Muscle layer of duodenum (tissue), 2 donors: ENCODE results near the gene DHFR2.
"Not testable (repeated sequence)": the region's sequence is repeated elsewhere in the genome, so short reads cannot be mapped to it uniquely, and the experiment has no call there.

ENCODE experiments used
- H3K27ac ChIP-seq: one replicate; pipeline ENCODE4 v1.7.0; 2013; ENCODE audit warnings: mild to moderate bottlenecking, low read length
- H3K27me3 ChIP-seq: one replicate; pipeline ENCODE4 v1.7.0; 2013; ENCODE audit warnings: low read depth, mild to moderate bottlenecking, control low read depth, low read length
- H3K36me3 ChIP-seq, 2 donors: one replicate each; pipeline ENCODE4 v1.7.0; 2013; ENCODE audit warnings: low read length in 2 of 2, control low read depth in 1 of 2, mild to moderate bottlenecking in 1 of 2; ENCODE audit not compliant: insufficient read depth in 2 of 2, control insufficient read depth in 1 of 2
- H3K4me1 ChIP-seq, 2 donors: one replicate each; pipeline ENCODE4 v1.7.0; 2013; ENCODE audit warnings: low read length in 2 of 2, mild to moderate bottlenecking in 2 of 2, control low read depth in 1 of 2, moderate library complexity in 1 of 2; ENCODE audit not compliant: insufficient read depth in 2 of 2, control insufficient read depth in 1 of 2
- H3K4me3 ChIP-seq, 2 donors: one replicate each; pipeline ENCODE4 v1.7.0; 2013; ENCODE audit warnings: low read length in 2 of 2, low read depth in 1 of 2, mild to moderate bottlenecking in 1 of 2
- H3K9me3 ChIP-seq, 2 donors: one replicate each; pipeline ENCODE4 v1.7.0; 2013; ENCODE audit warnings: low read length in 2 of 2, control low read depth in 1 of 2, mild to moderate bottlenecking in 1 of 2; ENCODE audit not compliant: control insufficient read depth in 1 of 2
- donor health status: healthy.

DHFR2 gene

DNA sequence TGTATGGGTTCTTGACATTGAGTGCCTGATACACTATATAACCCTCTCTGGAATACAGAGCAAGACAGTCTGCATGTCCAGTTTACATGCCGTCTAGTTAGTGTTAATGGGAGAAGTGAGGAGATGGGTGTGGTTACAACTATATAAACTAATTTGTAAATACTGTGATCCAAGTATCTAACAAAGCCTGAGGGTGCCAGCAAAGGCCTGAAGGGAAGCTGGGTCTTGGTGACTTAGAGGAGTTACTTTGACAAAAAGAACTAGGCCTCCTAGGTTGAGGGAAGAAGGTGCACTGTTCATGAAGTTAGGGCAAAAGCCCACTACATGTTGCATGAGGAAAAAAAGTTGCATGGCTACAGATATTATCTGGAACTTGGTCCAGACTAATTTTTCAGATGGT lies 2.4 kb upstream of the DHFR2 start:
- Histone ChIP-seq H3K27me3 (no peaks in the 10 kb centered on the region), H3K27ac (no peak overlapping the region), H3K36me3 (peaks cover 0 to 11% of the 10 kb centered on the region in 2 donors), H3K9me3 (no peaks in the 10 kb centered on the region), H3K4me1 (peaks cover 10 to 21% of the 10 kb centered on the region in 2 donors), H3K4me3 (no peak overlapping the region)

DNA sequence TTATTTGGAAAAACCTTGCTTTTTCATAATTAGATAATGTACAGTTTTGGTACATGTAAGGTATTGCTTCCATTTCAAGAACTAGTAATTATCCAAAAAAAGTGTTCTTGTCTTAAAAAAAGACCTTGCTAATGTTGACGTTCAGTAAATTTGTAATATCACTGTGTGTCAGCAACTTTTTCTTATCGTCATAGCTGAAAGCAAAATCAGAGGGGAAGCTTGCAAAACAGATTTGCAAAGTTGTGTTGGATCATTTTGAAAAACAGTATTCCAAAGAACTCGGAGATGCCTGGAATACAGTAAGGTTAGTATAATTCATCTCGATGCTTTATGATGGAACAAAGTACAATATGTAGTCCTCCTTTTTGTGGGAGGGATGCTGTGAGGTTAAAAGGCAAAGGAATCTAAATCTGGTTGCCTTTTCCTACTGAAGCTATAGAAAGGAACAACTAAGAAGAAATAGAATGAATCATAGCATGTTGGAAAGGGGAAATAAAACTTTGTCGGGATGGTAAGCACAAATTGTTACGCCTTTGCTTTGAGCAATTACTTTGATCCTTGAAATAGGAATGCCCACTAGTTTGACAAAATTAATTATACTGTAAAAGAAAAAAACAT lies 1.6 kb upstream of the DHFR2 start:
- Histone ChIP-seq H3K9me3 (no peaks in the 10 kb centered on the region), H3K27ac (no peak overlapping the region)

DNA sequence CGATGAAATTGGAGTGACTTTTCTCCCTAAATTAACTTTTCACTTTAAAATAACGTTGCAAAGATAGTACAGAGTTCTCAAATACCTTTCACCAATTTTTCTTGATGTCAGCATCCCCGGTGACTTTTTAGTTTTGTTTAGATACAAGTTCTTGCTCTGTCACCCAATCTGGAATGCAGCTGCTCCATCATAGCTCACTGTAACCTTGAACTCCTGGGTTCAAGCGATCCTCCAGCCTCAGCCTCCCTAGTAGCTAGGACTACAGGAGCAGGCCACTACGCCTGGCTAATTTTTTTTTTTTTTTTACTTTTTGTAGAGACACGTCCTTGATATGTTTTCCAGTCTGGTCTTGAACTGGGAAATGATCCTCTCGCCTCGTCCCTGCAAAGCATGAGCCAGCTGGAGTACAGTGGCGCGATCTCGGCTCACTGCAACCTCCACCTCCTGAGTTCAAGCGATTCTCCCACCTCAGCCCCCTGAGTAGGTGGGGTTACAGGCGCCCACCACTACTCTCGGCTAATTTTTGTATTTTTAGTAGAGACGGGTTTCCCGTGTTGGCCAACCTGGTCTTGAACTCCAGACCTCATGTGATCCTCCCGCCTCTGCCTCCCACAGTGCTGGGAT lies 892 bp upstream of the DHFR2 start:
- Histone ChIP-seq H3K27ac (peak overlapping the region; percentile 99), H3K36me3 (peaks cover 0 to 21% of the 10 kb centered on the region in 2 donors), H3K9me3 (no peaks in the 10 kb centered on the region), H3K4me3 (peak overlapping the region; percentile 83 to 100), H3K4me1 (peaks cover 10 to 21% of the 10 kb centered on the region in 2 donors), H3K27me3 (no peaks in the 10 kb centered on the region)

More for the DNA sequence above, 1.6 kb upstream of the DHFR2 start:
- peaks cover 10 to 21% of the 10 kb centered on the region in 2 donors for H3K4me1 ChIP-seq
- peaks cover 0 to 17% of the 10 kb centered on the region in 2 donors for H3K36me3 ChIP-seq
- no peaks in the 10 kb centered on the region for H3K27me3 ChIP-seq
- peak overlapping the region; percentile 83 to 100 for H3K4me3 ChIP-seq

DNA sequence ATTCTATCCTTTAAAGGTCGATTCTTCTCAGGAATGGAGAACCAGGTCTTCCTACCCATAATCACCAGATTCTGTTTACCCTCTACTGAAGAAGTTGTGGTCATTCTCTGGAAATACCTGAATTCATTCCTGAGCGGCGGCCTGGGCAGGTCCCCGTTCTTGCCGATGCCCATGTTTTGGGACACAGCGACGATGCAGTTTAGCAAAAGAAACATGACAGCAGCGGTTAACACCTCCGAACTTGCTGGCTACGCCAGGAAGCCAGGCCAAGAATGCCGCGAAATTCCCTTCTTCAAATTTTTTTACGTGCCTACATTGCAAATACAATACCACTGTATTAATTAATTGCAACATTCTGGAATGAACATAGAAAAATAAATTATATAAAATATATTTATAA lies 1.4 kb downstream of the DHFR2 start:
- H3K9me3 ChIP-seq, result no peaks in the 10 kb centered on the region
- peaks cover 10 to 21% of the 10 kb centered on the region in 2 donors for H3K4me1 ChIP-seq
- no peak overlapping the region for H3K27ac ChIP-seq
- no peaks in the 10 kb centered on the region for H3K27me3 ChIP-seq
- peaks cover 0 to 13% of the 10 kb centered on the region in 2 donors for H3K36me3 ChIP-seq
- no peak overlapping the region for H3K4me3 ChIP-seq

DNA sequence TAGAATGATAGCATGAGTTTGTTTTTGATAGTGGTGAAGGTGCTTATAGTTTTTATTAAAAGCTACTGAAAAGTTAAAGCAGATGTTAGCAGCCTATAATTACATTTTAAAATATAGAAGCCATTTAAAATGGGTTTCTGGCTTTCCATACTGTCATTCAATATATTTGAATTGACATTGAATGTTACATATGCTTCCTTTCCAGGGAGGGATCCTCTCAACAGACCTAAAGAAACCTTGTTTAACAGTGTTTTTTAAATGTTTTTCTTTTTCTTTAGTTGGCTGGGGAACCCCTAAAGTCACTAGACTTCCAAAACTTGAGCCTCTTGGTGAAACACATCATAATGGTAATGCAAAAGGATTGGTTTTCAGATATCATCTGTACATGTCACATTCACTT lies 12.2 kb downstream of the DHFR2 start:
- Histone ChIP-seq H3K27ac (no peak overlapping the region), H3K36me3 (peaks cover 0 to 6% of the 10 kb centered on the region in 2 donors), H3K27me3 (no peaks in the 10 kb centered on the region), H3K9me3 (no peaks in the 10 kb centered on the region), H3K4me1 (no peaks in the 10 kb centered on the region), H3K4me3 (no peak overlapping the region)

DNA sequence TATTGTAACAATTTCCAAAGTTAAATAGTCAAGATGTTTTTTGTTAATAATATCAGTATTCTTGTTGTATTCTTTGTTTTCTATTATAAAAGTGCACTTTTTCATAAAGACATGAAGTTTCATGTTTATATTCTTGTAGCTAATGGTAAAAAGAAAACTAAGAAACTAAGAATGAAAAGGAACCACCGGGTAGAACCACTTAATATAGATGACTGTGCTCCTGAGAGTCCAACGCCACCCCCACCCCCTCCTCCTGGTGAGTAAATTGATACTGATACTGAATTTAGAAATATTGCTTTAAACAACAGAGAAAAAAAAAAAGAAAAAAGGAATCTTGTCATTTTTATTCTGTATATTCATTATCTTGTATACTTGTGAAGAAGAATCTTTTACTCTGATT lies 13.4 kb downstream of the DHFR2 start:
- Histone ChIP-seq H3K4me1 (no peaks in the 10 kb centered on the region), H3K36me3 (peaks cover 3 to 4% of the 10 kb centered on the region in 2 donors), H3K27me3 (no peaks in the 10 kb centered on the region), H3K9me3 (no peaks in the 10 kb centered on the region), H3K4me3 (no peak overlapping the region), H3K27ac (no peak overlapping the region)

DNA sequence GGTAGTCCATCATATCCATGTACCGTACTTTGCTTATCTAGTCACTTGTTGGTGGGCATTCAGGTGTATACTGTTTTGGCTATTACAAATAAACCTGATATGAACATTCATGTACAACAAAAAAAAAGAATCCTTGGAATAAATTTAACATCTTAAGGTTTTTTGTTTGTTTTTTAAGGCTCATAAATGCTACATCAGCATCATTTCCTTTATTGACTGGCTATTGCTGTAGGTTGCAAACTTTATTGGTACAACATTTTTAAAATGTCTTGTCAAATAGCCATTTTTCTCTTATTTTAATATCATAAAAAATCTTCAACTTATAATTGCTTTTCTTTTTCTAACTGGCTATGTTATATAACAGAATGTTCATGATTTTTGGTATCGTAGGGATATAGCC lies 16.2 kb downstream of the DHFR2 start:
- Histone ChIP-seq H3K4me1 (no peaks in the 10 kb centered on the region), H3K36me3 (peaks cover 3 to 11% of the 10 kb centered on the region in 2 donors), H3K9me3 (no peaks in the 10 kb centered on the region), H3K27ac (no peak overlapping the region), H3K27me3 (no peaks in the 10 kb centered on the region), H3K4me3 (no peak overlapping the region)

DNA sequence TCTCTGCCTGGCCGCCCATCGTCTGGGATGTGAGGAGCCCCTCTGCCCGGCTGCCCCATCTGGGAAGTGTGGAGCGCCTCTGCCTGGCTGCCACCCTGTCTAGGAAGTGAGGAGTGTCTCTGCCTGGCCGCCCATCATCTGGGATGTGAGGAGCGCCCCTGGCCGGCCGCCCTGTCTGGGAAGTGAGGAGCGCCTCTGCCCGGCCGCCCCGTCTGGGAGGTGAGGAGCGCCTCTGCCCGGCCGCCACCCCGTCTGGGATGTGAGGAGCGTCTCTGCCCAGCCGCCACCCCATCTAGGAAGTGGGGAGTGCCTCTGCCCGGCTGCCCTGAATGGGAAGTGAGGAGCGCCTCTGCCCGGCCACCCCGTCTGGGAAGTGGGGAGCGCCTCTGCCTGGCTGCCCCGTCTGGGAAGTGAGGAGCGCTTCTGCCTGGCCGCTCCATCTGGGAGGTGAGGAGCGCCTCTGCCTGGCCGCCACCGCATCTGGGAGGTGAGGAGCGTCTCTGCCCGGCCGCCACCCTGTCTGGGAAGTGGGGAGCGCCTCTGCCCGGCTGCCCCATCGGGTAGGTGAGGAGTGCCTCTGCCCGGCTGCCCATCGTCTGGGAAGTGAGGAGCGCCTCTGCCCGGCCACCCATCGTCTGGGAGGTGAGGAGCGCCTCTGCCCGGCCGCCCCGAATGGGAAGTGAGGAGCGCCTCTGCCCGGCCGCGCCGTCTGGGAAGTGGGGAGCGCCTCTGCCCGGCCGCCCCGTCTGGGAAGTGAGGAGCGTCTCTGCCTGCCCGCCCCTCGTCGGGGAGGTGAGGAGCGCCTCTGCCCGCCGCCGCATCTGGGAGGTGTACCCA lies 18.4 kb downstream of the DHFR2 start:
- not testable (repeated sequence) for H3K27ac ChIP-seq, H3K27me3 ChIP-seq, H3K4me3 ChIP-seq, H3K9me3 ChIP-seq, H3K4me1 ChIP-seq
- peaks cover 0 to 11% of the 10 kb centered on the region in 2 donors for H3K36me3 ChIP-seq

DNA sequence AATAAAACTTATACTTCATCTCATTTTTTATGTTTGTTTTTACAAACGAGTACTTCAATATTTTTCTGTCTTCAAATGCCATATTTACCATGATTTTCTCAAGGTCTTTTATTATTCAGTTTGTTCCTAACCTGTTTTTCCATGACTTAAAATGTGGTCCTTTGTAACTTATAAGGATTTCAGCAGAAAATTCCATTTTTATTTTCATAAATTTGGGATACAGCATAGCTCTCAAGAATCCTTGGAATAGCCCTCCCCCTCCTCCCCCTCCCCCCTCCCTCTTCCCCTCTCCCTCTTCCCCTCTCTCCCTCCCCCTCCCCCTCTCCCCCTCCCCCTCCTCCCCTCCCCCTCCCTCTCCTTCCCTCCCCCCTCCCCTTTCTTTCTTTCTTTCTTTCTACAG lies 19.4 kb downstream of the DHFR2 start:
- Histone ChIP-seq H3K4me1 (no peaks in the 10 kb centered on the region), H3K9me3 (no peaks in the 10 kb centered on the region), H3K4me3 (no peak overlapping the region), H3K36me3 (peaks cover 0 to 11% of the 10 kb centered on the region in 2 donors), H3K27ac (no peak overlapping the region), H3K27me3 (no peaks in the 10 kb centered on the region)

DNA sequence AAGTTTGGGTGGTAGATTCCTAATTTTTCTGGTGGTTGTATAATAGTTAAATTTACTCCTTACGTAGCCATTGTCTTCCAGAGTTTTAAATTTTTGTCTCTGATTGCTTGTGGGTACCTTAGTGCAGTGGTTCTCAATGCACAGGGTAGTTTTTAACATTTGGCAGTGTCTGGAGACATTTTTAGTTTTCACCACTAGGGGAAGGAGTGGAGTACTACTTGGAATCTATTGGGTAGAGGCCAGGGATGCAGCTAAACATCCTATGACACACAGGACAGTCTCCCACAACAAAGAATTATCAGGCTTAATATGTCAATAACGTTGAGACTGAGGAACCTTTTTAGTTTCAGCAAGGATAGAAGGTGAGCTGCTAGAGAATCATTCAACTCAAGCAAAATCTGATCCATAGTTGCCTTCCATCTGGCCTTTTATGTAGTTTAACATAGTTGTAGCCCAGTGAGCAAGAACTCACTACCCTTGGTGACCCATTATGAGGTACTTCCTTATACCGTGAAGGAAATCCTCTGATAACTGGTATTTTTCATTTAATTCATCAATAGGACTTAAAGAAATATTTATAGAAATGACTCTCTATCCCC lies 25.7 kb downstream of the DHFR2 start:
- Histone ChIP-seq H3K4me3 (no peak overlapping the region), H3K9me3 (no peaks in the 10 kb centered on the region), H3K4me1 (no peaks in the 10 kb centered on the region), H3K27ac (no peak overlapping the region), H3K36me3 (no peaks in the 10 kb centered on the region), H3K27me3 (no peaks in the 10 kb centered on the region)
